GM18951 (cell line): ENCODE results near the gene PSMC3IP.
"Not testable (repeated sequence)": the region's sequence is repeated elsewhere in the genome, so short reads cannot be mapped to it uniquely, and the experiment has no call there.

Experiments used
- POLR2A ChIP-seq: IDR thresholded peaks from 4 replicates; pipeline ENCODE4 v1.6.1; 2011; ENCODE audit warnings: mild to moderate bottlenecking; ENCODE audit not compliant: insufficient read length, insufficient read depth; ENCODE audit errors: extremely low read depth
- in situ Hi-C: fragments of 300-500 bp; cut with MboI; formaldehyde crosslinking; loops from one replicate; pipeline ENCODE4 v1.12.0; 2022; ENCODE audit warnings: low sequenced_read_pairs, mixed read lengths, inconsistent platforms; ENCODE audit not compliant: unreplicated experiment

PSMC3IP gene

DNA sequence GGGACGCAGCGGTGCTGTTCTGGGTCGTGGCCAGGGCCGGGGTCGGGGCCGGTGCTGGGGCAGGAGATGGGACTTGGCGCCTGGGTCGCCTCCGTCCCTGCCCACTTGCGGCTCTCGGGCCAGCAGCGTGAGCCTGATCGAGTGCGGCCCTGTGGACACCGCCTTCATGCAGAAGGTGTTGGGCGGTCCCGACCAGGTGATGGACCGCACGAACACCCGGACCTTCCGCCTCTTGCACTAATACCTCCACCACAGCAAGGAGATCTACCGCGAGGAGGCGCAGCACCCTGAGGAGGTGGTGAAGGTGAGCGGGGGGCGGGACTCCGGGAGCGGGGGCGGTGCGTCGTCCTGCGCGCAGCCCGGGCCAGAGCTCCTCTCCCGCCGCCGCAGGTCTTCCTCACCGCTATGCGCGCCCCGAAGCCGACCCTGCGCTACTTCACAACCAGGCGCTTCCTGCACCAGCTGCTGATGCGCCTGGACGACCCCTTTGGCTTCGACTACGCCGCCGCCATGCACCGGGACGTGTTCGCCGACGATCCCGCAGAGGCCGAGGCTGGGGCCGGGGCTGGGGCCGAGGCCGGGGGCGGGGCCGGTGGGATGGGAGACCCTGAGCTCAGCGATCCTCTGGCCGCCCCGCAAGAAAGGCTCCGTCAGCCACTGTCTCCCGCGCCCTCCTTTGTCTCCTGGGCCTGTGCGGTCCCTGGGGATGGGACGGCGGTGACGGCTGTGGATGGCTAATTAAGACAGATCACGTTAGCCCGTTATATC lies 29.3 kb downstream of the PSMC3IP start:
- no peak for TF ChIP-seq POLR2A
- in situ Hi-C loops, result no loop called here

DNA sequence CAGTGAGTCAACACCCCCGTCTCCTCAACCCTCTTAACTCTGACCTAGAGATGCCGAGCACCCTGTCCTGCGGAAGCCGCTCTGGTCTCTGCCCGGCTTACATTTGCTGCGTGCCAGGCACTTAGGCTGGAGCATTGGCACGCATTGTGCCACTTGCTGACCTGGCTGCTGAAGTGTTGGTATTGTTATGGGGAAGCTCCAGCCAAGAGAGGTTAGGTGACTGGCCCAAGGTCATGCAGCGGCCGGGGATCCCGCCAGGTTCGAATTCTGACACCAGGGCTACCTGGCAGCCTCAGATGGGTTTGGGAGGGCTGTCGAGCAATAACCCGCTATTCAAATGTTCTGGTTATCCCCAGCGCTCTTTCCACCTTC lies 29.8 kb downstream of the PSMC3IP start:
- in situ Hi-C loops, result no loop called here
- no peak for TF ChIP-seq POLR2A

DNA sequence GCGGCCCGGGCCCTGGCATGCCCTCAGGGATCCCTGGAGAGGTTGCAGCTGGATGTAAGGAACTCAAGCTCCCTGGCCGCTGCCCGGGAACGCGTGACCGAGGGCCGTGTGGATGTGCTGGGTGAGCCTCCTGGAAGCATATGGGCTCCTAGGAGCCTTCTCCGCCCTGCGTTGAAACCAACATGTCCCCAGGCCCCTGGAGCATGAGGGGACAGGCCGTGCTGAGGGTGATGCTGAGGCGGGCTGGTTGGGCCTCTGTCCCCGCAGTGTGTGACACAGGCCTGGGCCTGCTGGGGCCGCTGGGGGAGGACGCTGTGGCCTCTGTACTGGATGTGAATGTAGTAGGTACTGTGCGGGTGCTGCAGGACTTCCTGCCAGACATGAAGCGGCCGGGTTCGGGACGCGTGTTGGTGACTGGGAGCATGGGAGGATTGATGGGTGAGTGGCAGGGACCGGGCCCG lies 30.5 kb downstream of the PSMC3IP start:
- no peak for TF ChIP-seq POLR2A
- in situ Hi-C loops, result no loop called here

DNA sequence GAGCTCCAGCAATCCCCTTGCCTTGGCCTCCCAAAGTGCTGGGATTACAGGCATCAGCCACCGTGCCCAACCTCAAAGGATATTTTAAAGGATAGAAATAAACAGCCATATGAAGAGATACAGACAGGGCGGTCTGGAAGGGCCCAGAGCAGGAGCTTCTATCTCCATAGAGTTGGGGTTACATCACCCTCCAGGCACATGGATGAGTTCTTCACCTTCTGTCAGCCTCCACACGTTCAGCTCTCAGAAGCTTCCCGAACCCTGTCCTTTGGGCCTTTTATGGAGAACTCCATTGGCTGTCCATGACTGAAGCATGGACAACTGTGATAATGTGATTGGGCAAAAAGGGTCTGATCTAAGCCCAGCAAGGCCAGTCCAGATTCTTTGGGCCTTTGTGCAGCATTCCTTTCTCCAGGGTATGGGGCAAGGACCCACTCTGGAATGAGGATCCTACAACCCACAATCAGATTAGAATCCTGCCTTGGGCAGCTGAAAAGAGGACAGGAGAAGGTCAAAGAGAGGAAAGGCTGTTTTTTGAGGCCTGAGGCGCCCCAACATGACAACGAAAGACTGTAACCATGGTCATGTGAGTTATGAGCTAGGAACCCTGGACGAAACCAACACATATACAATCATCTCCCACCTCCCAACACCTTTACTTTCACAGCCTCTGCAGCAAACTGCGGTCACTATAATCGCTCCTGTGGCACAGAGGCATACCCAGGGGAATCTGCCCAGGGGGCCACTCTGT lies 31.6 kb downstream of the PSMC3IP start:
- in situ Hi-C loops, result not testable (repeated sequence)

DNA sequence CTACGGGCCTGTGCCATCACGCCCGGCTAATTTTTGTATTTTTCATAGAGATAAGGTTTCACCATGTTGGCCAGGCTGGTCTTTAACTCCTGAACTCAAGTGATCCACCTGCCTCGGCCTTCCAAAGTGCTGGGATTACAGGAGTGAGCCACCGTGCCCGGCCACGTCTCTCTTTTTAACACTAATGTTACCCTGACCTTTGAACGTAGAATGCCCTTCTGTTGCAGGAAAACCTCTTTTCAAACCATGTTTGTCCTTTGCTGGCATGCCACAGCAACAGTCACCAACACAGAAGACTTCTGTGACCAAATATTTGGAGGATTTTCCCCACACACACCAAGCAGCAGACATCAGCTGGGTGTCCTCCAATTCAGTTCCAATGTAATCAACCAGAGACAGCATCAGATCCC lies 32.6 kb downstream of the PSMC3IP start:
- no peak for TF ChIP-seq POLR2A
- in situ Hi-C loops, result no loop called here

DNA sequence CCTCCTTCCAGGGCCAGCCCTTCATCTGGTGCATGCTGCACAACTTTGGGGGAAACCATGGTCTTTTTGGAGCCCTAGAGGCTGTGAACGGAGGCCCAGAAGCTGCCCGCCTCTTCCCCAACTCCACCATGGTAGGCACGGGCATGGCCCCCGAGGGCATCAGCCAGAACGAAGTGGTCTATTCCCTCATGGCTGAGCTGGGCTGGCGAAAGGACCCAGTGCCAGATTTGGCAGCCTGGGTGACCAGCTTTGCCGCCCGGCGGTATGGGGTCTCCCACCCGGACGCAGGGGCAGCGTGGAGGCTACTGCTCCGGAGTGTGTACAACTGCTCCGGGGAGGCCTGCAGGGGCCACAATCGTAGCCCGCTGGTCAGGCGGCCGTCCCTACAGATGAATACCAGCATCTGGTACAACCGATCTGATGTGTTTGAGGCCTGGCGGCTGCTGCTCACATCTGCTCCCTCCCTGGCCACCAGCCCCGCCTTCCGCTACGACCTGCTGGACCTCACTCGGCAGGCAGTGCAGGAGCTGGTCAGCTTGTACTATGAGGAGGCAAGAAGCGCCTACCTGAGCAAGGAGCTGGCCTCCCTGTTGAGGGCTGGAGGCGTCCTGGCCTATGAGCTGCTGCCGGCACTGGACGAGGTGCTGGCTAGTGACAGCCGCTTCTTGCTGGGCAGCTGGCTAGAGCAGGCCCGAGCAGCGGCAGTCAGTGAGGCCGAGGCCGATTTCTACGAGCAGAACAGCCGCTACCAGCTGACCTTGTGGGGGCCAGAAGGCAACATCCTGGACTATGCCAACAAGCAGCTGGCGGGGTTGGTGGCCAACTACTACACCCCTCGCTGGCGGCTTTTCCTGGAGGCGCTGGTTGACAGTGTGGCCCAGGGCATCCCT lies 34.1 kb downstream of the PSMC3IP start:
- TF ChIP-seq POLR2A, result no peak
- in situ Hi-C loops, result no loop called here

DNA sequence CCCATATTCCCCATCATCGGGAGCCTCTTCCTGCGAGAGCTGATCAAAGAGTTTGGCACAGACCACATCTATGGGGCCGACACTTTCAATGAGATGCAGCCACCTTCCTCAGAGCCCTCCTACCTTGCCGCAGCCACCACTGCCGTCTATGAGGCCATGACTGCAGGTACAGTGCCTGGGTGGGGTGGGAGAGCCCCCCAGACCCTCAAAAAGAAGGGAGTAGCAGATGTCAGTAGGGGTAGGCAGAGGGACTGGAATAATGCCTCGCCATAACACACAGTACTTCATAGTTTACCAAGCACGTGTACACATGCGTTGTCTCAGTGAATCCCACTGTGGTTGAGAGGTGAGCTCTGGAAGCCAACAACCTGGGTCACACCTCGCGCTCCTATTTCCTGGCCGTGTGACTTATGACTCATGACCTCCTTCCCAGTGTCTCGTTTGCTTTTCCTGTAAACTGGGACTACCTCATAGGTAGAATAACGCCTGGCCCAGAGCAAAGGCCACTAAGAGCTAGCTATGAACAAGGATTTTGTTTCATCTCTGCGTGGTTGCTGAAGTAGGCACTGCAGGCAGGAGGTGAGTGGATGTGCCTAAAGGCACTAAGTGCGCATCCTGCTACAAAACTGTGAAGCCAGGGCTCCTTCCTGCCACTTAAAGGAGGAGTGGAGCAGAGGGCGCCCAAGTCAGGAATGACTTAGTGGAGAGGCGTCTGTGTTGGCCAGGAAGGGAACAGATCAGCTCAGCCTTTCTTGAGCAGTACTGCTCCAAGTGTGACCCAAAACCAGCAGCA lies 36.3 kb downstream of the PSMC3IP start:
- TF ChIP-seq POLR2A, result no peak
- in situ Hi-C loops, result no loop called here

DNA sequence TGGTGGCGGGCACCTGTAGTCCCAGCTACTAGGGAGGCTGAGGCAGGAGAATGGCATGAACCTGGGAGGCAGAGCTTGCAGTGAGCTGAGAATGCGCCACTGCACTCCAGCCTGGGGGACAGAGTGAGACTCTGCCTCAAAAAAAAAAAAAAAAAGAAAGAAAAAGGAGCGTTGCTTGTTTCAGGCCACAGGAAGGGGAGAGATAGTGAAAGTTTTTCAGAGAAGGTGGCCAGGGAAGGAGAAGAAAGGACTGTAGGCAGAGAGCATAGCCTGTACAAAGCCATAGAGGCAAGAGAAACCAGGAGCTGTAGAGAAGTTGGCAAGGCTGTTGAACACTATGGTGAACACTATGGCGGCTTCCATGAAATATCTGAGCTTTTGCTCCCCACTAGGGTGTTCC lies 37.0 kb downstream of the PSMC3IP start:
- in situ Hi-C loops, result not testable (repeated sequence)

GRCh38 chr17:42538482-42538881 lies 39.0 kb downstream of the PSMC3IP start:
- in situ Hi-C loops, result no loop called here

DNA sequence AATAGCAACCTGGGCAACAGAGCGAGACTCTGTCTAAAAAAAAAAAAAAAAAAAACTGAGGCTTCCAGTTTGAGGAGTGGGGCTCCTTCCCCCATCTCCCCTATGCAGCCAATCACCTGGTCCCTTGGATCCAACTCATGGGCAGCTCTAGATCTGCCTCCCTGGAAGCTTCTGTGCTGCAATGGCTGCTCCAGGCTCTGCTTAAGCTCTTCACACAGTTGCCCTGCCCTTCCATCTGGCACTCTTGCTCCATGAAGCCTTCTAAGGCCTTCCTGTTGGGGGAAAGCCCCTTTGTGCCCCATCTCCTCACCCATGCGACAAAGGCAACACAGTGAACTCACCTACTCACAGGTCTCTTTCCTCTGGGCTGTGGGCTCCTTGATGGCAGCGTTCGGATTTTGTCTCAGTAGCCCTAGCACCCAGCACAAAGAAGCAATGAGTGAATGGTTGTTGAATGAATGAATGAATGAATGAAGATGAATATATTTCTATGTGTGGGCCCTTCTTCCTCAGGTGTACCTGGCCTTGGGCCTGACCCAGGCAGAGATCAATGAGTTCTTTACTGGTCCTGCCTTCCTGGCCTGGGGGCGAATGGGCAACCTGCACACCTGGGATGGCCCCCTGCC lies 39.6 kb downstream of the PSMC3IP start:
- in situ Hi-C loops, result no loop called here
- no peak for TF ChIP-seq POLR2A

More at GRCh38 chr17:42538482-42538881, 39.0 kb downstream of the PSMC3IP start:
- no peak for TF ChIP-seq POLR2A

DNA sequence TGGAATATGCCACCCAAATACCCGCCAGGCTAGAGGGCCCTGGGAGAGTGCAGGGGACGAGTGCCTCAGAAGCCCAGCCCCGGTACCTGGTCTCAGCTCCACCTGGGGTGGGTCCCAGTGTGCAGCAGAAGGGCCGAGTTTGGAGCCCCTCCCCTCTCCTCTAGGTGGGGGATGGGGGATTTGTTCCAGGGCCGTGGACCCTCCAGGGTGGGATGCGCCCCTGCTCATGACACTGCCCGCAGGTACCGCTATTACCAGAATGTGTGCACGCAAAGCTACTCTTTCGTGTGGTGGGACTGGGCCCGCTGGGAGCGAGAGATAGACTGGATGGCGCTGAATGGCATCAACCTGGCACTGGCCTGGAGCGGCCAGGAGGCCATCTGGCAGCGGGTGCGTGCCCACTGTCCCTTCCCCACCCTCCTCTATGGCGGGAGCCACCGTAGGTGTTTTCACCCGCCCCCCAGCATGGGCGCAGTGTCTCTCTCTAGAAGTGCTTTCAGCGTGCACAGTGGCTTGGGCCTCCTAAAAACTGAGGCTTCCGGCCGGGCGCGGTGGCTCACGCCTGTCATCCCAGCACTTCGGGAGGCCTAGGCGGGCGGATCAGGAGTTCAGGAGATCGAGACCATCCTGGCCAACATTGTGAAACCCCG lies 40.2 kb downstream of the PSMC3IP start:
- in situ Hi-C loops, result no loop called here
- TF ChIP-seq POLR2A, result no peak
